Neural cell (in vitro differentiated cells): ENCODE data around the gene LLGL2.

Source experiments
- EZH2 ChIP-seq: fragments of 200-600, 300-800 bp; shearing (Covaris generic), sonication (generic); IDR thresholded peaks from 2 replicates; pipeline ENCODE4 v1.6.1; 2014; ENCODE audit warnings: antibody characterized with exemption, low read length, borderline replicate concordance, mild to moderate bottlenecking; ENCODE audit not compliant: insufficient read depth, poor library complexity, severe bottlenecking
- MXI1 ChIP-seq: fragments of 450-650 bp; conservative IDR thresholded peaks from 2 replicates; pipeline ENCODE4 v1.6.1; 2014; ENCODE audit warnings: antibody characterized with exemption, mild to moderate bottlenecking; ENCODE audit not compliant: poor library complexity, severe bottlenecking
- RAD21 ChIP-seq: fragments of 450-650 bp; conservative IDR thresholded peaks from 2 replicates; pipeline ENCODE4 v1.6.1; 2014; ENCODE audit warnings: antibody characterized with exemption, mild to moderate bottlenecking, moderate library complexity
- SMC3 ChIP-seq: fragments of 450-650 bp; conservative IDR thresholded peaks from 2 replicates; pipeline ENCODE4 v1.6.1; 2014; ENCODE audit warnings: antibody characterized with exemption, mild to moderate bottlenecking, moderate library complexity; ENCODE audit not compliant: poor library complexity

GRCh38 chr17:75486951-75487350 is 38.5 kb upstream of the LLGL2 start:
- TF ChIP-seq EZH2 (no peak), SMC3 (no peak), RAD21 (no peak), MXI1 (no peak)
